ENCODE results near the gene G3BP1.
"Not testable (repeated sequence)": the region's sequence is repeated elsewhere in the genome, so short reads cannot be mapped to it uniquely, and the experiment has no call there.

G3BP1 gene

DNA sequence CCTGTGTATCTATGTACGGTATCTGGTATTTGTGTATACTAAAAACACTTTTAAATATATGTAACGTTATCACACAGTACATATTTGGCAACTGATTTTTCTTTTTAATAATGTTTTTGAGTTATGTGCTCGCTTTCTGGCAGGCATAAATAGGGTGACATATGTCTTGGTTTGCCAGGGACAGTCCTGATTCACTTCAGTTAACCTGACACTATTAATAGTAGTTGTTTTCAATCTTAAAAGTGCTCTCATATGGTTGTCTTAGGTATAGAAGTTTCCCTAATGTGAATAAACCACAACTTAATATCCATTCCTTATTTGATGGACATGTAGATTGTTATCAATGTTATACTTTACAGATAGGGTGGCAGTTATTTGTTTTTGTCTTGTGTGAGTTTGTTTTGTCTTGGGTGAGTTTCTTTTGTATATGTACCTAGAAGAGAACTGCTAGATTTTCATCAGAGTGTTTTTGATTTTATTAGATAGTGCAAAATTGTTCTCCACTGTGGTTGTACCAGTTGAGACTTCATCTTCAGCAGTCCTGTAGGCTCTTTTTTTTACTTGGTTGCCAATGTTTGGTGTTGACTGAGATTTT is 7.9 kb downstream of the G3BP1 start:
- Histone ChIP-seq H3K4me3 (ENCODE audit: low read depth in 1 of 2, low read length in 2 of 2) (no peak overlapping the region), H3K4me1 (ENCODE audit: insufficient read depth, low read length) (peaks cover 50% of the 10 kb centered on the region), H3K9ac (ENCODE audit: low read length) (no peak overlapping the region)

DNA sequence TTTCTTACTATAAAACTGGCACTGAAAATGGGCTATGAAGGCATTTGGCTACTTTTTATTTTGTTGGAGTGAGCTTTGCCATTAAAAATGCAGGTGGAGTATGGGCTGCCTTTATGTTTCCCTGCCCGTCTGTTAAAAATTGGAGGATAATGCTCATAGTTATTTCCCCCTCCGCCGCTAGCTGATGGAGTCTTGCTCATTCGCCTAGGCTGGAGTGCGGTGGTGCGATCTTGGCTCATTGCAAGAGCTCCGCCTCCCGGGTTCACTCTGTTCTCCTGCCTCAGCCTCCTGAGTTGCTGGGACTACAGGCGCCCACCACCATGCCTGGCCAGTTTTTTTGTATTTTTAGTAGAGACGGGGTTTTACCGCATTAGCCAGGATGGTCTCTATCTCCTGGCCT is 8.6 kb downstream of the G3BP1 start:
- no peak overlapping the region for H3K9ac ChIP-seq (ENCODE audit: low read length)
- no peaks in the 10 kb centered on the region for H3K36me3 ChIP-seq (ENCODE audit: insufficient read depth, low read length)
- H3K27me3 ChIP-seq (ENCODE audit: control insufficient read depth in 1 of 2, insufficient read depth in 2 of 2, low read length in 2 of 2), result no peaks in the 10 kb centered on the region
- no peak overlapping the region for H3K4me3 ChIP-seq (ENCODE audit: low read depth in 1 of 2, low read length in 2 of 2)
- H3K4me1 ChIP-seq (ENCODE audit: insufficient read depth, low read length), result peaks cover 49% of the 10 kb centered on the region
- no peak overlapping the region for H3K27ac ChIP-seq (ENCODE audit: low read depth, low read length)
- no peaks in the 10 kb centered on the region for H3K9me3 ChIP-seq (ENCODE audit: low read length)

More for the DNA sequence above, 7.9 kb downstream of the G3BP1 start:
- no peaks in the 10 kb centered on the region for H3K27me3 ChIP-seq (ENCODE audit: control insufficient read depth in 1 of 2, insufficient read depth in 2 of 2, low read length in 2 of 2)
- H3K36me3 ChIP-seq (ENCODE audit: insufficient read depth, low read length), result no peaks in the 10 kb centered on the region
- H3K27ac ChIP-seq (ENCODE audit: low read depth, low read length), result no peak overlapping the region
- H3K9me3 ChIP-seq (ENCODE audit: low read length), result no peaks in the 10 kb centered on the region

DNA sequence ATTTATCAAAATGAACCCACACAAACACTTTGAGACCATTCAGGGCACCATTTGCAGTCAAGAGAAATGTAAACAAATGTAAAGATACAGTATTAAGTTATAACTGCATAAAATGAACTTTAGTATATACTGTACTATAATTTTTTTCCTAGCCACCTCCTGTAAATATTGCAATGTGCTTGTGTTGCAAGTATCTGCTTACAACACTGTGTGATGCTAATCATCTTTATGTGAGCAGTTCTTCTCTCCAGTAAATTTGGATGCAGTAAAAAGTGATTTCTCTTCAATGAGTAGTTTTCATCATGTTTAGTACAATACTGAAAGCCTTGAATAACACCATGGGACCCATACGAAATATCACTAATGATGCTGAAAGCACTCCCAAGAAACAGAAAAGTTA is 9.4 kb downstream of the G3BP1 start:
- H3K4me1 ChIP-seq (ENCODE audit: insufficient read depth, low read length), result peaks cover 43% of the 10 kb centered on the region
- no peaks in the 10 kb centered on the region for H3K27me3 ChIP-seq (ENCODE audit: control insufficient read depth in 1 of 2, insufficient read depth in 2 of 2, low read length in 2 of 2)
- H3K36me3 ChIP-seq (ENCODE audit: insufficient read depth, low read length), result no peaks in the 10 kb centered on the region
- no peak overlapping the region for H3K9ac ChIP-seq (ENCODE audit: low read length)
- no peak overlapping the region for H3K4me3 ChIP-seq (ENCODE audit: low read depth in 1 of 2, low read length in 2 of 2)
- H3K9me3 ChIP-seq (ENCODE audit: low read length), result no peaks in the 10 kb centered on the region
- H3K27ac ChIP-seq (ENCODE audit: low read depth, low read length), result no peak overlapping the region

DNA sequence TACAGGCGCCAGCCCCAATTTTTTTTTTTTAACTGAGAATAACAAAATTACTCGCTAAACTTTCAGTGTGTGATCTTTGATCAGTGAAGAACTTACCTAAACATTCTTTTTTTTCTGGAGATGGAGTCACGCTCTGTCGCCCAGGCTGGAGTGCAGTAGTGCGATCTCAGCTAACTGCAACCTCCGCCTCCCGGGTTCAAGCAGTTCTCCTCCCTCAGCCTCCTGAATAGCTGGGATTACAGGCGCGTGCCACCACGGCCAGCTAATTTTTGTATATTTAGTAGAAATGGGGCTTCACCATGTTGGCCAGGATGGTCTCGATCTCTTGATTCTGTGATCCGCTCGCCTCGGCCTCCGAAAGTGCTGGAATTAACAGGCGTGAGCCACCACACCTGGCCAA is 11.9 kb downstream of the G3BP1 start:
- H3K9me3 ChIP-seq (ENCODE audit: low read length); H3K27me3 ChIP-seq (ENCODE audit: control insufficient read depth in 1 of 2, insufficient read depth in 2 of 2, low read length in 2 of 2); H3K36me3 ChIP-seq (ENCODE audit: insufficient read depth, low read length); H3K9ac ChIP-seq (ENCODE audit: low read length); H3K27ac ChIP-seq (ENCODE audit: low read depth, low read length); H3K4me3 ChIP-seq (ENCODE audit: low read depth in 1 of 2, low read length in 2 of 2): not testable (repeated sequence)
- H3K4me1 ChIP-seq (ENCODE audit: insufficient read depth, low read length), result peaks cover 31% of the 10 kb centered on the region

DNA sequence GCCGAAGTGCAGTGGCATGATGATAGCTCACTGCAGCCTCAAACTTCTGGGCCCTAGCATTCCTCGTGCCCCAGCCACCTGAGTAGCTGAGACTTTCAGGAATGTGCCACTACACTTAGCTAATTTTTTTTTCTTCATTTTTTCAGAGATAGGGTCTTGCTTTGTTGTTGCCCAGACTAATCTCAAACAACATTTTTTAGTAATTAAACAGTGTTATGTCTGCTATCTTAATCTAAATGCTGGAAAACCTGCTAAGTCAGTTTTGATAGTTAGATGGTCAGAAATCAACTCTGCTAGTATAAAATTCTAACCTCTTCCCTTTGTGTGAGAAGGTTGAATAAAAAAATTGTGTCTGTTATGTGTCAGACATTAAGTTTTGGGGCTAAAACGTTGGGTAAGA is 12.4 kb downstream of the G3BP1 start:
- H3K9me3 ChIP-seq (ENCODE audit: low read length), result no peaks in the 10 kb centered on the region
- H3K4me1 ChIP-seq (ENCODE audit: insufficient read depth, low read length), result peaks cover 29% of the 10 kb centered on the region
- H3K36me3 ChIP-seq (ENCODE audit: insufficient read depth, low read length), result no peaks in the 10 kb centered on the region

DNA sequence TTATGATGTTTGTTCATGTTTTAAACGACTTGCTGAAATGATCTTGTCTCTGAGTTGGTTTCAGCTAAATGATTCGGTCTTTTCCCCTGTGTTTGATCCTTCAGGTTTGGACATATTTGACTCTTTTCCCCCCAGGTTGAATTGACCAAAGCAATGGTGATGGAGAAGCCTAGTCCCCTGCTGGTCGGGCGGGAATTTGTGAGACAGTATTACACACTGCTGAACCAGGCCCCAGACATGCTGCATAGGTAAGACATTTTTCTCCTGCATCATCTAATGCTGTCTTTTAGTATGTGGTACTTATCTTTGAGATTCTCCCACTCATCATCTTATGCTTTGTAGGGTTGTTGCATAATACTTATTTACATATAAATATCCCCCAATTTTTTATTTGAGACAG is 14.7 kb downstream of the G3BP1 start:
- H3K27me3 ChIP-seq (ENCODE audit: control insufficient read depth in 1 of 2, insufficient read depth in 2 of 2, low read length in 2 of 2), result no peaks in the 10 kb centered on the region
- H3K9ac ChIP-seq (ENCODE audit: low read length), result no peak overlapping the region
- H3K27ac ChIP-seq (ENCODE audit: low read depth, low read length), result no peak overlapping the region
- no peaks in the 10 kb centered on the region for H3K9me3 ChIP-seq (ENCODE audit: low read length)
- no peak overlapping the region for H3K4me3 ChIP-seq (ENCODE audit: low read depth in 1 of 2, low read length in 2 of 2)
- H3K4me1 ChIP-seq (ENCODE audit: insufficient read depth, low read length), result peaks cover 16% of the 10 kb centered on the region
- peaks cover 8% of the 10 kb centered on the region for H3K36me3 ChIP-seq (ENCODE audit: insufficient read depth, low read length)

More for the DNA sequence above, 12.4 kb downstream of the G3BP1 start:
- Histone ChIP-seq H3K27ac (ENCODE audit: low read depth, low read length) (no peak overlapping the region), H3K9ac (ENCODE audit: low read length) (no peak overlapping the region), H3K27me3 (ENCODE audit: control insufficient read depth in 1 of 2, insufficient read depth in 2 of 2, low read length in 2 of 2) (no peaks in the 10 kb centered on the region), H3K4me3 (ENCODE audit: low read depth in 1 of 2, low read length in 2 of 2) (no peak overlapping the region)

DNA sequence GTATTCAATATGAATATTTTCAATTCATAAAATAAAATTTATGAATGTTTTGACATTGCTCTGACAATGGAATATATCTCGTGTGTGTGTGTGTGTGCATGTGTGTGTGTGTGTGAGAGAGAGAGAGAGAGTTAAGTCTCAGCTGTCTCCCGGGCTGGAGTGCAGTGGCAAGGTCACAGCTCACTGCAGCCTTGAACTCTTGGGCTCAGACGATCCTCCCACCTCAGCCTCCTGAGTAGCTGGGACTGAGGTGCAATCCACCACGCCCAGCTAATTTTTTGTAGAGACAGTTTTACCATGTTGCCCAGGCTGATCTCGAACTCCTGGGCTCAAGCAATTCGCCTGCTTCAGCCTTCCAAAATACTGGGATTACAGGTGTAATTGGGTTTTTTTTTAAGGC is 16.1 kb downstream of the G3BP1 start:
- Histone ChIP-seq H3K4me3 (ENCODE audit: low read depth in 1 of 2, low read length in 2 of 2) (no peak overlapping the region), H3K9ac (ENCODE audit: low read length) (no peak overlapping the region), H3K4me1 (ENCODE audit: insufficient read depth, low read length) (peaks cover 8% of the 10 kb centered on the region), H3K27me3 (ENCODE audit: control insufficient read depth in 1 of 2, insufficient read depth in 2 of 2, low read length in 2 of 2) (no peaks in the 10 kb centered on the region), H3K36me3 (ENCODE audit: insufficient read depth, low read length) (peaks cover 19% of the 10 kb centered on the region), H3K9me3 (ENCODE audit: low read length) (no peaks in the 10 kb centered on the region), H3K27ac (ENCODE audit: low read depth, low read length) (no peak overlapping the region)

DNA sequence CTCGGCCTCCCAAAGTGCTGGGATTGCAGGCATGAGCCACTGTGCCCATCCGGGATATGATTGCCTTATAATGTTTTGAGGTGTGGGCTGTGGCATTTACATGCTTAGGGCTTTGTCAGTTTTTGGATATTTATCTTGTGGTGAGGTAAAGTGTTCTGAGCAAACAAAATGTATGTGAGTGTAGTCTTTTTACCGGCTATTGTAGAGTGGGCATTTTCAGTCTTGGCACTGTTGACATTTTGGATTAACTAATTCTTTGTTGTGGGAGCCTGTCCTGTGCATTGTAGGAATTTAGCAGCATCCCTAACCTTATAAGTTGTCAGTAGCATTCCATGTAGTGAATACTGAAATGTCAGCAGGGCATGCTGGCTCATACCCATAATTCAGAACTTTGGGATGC is 21.6 kb downstream of the G3BP1 start:
- Histone ChIP-seq H3K36me3 (ENCODE audit: insufficient read depth, low read length) (peaks cover 49% of the 10 kb centered on the region), H3K27me3 (ENCODE audit: control insufficient read depth in 1 of 2, insufficient read depth in 2 of 2, low read length in 2 of 2) (no peaks in the 10 kb centered on the region), H3K27ac (ENCODE audit: low read depth, low read length) (no peak overlapping the region), H3K4me1 (ENCODE audit: insufficient read depth, low read length) (no peaks in the 10 kb centered on the region), H3K4me3 (ENCODE audit: low read depth in 1 of 2, low read length in 2 of 2) (no peak overlapping the region), H3K9me3 (ENCODE audit: low read length) (no peaks in the 10 kb centered on the region), H3K9ac (ENCODE audit: low read length) (no peak overlapping the region)

DNA sequence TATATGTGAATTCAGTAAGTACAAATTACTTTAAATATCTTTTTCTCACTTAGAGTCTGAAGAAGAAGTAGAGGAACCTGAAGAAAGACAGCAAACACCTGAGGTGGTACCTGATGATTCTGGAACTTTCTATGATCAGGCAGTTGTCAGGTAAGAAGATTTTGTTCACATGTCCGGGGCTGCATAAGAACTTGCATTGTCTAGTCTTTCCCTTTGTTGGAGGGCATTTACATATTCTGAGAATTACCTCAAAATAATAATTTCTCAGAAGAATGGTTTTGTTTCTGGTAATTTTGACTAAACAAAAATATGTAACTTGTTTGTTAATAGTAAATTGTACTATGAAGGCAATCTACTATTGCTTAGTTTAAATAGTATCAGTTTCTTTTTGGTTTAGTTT is 23.7 kb downstream of the G3BP1 start:
- no peak overlapping the region for H3K27ac ChIP-seq (ENCODE audit: low read depth, low read length)
- H3K9me3 ChIP-seq (ENCODE audit: low read length), result no peaks in the 10 kb centered on the region
- H3K4me1 ChIP-seq (ENCODE audit: insufficient read depth, low read length), result no peaks in the 10 kb centered on the region
- no peaks in the 10 kb centered on the region for H3K27me3 ChIP-seq (ENCODE audit: control insufficient read depth in 1 of 2, insufficient read depth in 2 of 2, low read length in 2 of 2)
- H3K9ac ChIP-seq (ENCODE audit: low read length), result no peak overlapping the region
- peaks cover 69% of the 10 kb centered on the region for H3K36me3 ChIP-seq (ENCODE audit: insufficient read depth, low read length)
- H3K4me3 ChIP-seq (ENCODE audit: low read depth in 1 of 2, low read length in 2 of 2), result no peak overlapping the region

DNA sequence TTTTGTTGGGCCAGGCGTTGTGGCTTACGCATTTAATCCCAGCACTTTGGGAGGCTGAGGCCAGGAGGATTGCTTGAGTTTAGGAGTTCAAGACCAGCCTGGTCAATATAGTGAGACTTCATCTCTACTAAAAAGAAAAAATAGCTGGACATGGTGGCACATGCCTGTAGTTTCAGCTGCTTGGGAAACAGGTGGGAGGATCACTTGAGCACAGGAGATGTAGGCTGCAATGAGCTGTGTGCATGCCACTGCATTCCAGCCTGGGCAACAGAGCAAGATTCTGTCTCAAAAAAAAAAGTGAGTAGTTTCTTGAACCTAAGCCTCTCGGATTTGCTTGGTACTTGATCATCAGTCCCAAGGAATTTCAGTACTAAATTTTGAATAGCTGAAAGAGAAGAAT is 26.9 kb downstream of the G3BP1 start:
- Histone ChIP-seq H3K36me3 (ENCODE audit: insufficient read depth, low read length) (peaks cover 66% of the 10 kb centered on the region), H3K27ac (ENCODE audit: low read depth, low read length) (no peak overlapping the region), H3K9me3 (ENCODE audit: low read length) (no peaks in the 10 kb centered on the region)

DNA sequence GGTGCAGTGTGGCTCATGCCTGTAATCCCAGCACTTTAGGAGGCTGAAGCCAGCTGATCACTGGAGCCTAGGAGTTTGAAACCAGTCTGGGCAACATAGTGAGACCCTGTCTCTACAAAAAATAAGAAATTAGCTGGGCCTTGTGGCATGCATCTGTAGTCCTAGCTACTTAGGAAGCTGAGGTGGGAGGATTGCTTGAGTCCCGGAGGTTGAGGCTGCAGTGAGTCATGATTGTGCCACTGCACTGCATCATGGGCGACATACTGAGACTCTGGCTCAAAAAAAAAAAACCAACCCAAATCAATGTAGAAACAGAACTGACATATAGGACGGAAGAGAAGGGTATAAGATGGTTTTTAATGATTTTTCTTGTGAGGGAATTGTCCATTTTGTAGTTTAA is 27.7 kb downstream of the G3BP1 start:
- Histone ChIP-seq H3K4me3 (ENCODE audit: low read depth in 1 of 2, low read length in 2 of 2) (no peak overlapping the region), H3K9ac (ENCODE audit: low read length) (no peak overlapping the region), H3K27ac (ENCODE audit: low read depth, low read length) (no peak overlapping the region), H3K27me3 (ENCODE audit: control insufficient read depth in 1 of 2, insufficient read depth in 2 of 2, low read length in 2 of 2) (no peaks in the 10 kb centered on the region), H3K4me1 (ENCODE audit: insufficient read depth, low read length) (no peaks in the 10 kb centered on the region), H3K9me3 (ENCODE audit: low read length) (no peaks in the 10 kb centered on the region), H3K36me3 (ENCODE audit: insufficient read depth, low read length) (peaks cover 66% of the 10 kb centered on the region)

More for the DNA sequence above, 26.9 kb downstream of the G3BP1 start:
- H3K9ac ChIP-seq (ENCODE audit: low read length), result no peak overlapping the region
- H3K4me1 ChIP-seq (ENCODE audit: insufficient read depth, low read length), result no peaks in the 10 kb centered on the region
- H3K4me3 ChIP-seq (ENCODE audit: low read depth in 1 of 2, low read length in 2 of 2), result no peak overlapping the region
- H3K27me3 ChIP-seq (ENCODE audit: control insufficient read depth in 1 of 2, insufficient read depth in 2 of 2, low read length in 2 of 2), result no peaks in the 10 kb centered on the region

DNA sequence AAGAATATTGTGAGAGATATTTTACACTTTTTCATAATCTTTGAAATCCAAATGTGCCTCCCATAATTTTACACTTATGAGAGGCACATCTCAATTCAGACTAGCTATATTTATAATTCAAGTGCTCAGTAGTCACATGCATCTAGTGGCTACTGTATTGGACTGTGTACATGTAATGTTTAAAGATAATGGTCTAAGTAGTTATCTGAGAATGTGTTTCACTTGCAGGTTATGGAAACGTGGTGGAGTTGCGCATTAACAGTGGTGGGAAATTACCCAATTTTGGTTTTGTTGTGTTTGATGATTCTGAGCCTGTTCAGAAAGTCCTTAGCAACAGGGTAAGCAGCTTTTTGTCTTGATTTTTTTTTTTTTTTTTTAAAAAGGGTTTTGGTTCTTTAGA is 28.8 kb downstream of the G3BP1 start:
- H3K9me3 ChIP-seq (ENCODE audit: low read length), result no peaks in the 10 kb centered on the region
- no peaks in the 10 kb centered on the region for H3K27me3 ChIP-seq (ENCODE audit: control insufficient read depth in 1 of 2, insufficient read depth in 2 of 2, low read length in 2 of 2)
- no peaks in the 10 kb centered on the region for H3K4me1 ChIP-seq (ENCODE audit: insufficient read depth, low read length)
- H3K36me3 ChIP-seq (ENCODE audit: insufficient read depth, low read length), result peaks cover 58% of the 10 kb centered on the region
- H3K27ac ChIP-seq (ENCODE audit: low read depth, low read length), result no peak overlapping the region
- H3K4me3 ChIP-seq (ENCODE audit: low read depth in 1 of 2, low read length in 2 of 2), result no peak overlapping the region
- no peak overlapping the region for H3K9ac ChIP-seq (ENCODE audit: low read length)

Data from muscle layer of colon (tissue), 2 donors.